PC-9 (cell line): Measurements from ENCODE around the gene PRR27. TPM values are rescaled to one million over a fixed set of nuclear protein-coding genes. Genes with fewer than 3 reads are reported as not detected.

Experiments used
- BruUV-seq: library from RNA; stranded (reverse); fragments of 400-500 nt; replicated peaks from 2 replicates; lab custom pipeline; 2021; lab: Mats Ljungman, UMichigan
- CTCF ChIA-PET: fragments of 300-600 bp; sonication (Branson Sonifier 250); formaldehyde crosslinking; loops from one replicate; lab custom pipeline; 2022; ENCODE audit warnings: antibody characterized with exemption; lab: Charles Lee
- POLR2A ChIA-PET: fragments of 300-600 bp; sonication (Branson Sonifier 250); formaldehyde crosslinking; loops from one replicate; lab custom pipeline; 2022; ENCODE audit warnings: antibody characterized with exemption; ENCODE audit not compliant: unreplicated experiment; lab: Charles Lee
- DNase-seq, 2 experiments: peaks; one replicate each; pipeline versions ENCODE4 v3.0.0 to v3.0.0-alpha.2; 2015 to 2022; ENCODE audit warnings: mixed read lengths in 1 of 2
- H2AFZ ChIP-seq: fragments of 200-600 bp; sonication (generic); 2 replicates; pipeline ENCODE4 v1.8.1; 2017; ENCODE audit warnings: antibody characterized with exemption
- H3F3A ChIP-seq: fragments of 200-600 bp; sonication (generic); 2 replicates; pipeline ENCODE4 v1.8.1; 2017; ENCODE audit warnings: antibody characterized with exemption, mild to moderate bottlenecking, low read depth; ENCODE audit not compliant: insufficient read depth
- H3K27ac ChIP-seq: fragments of 200-600 bp; sonication (generic); 2 replicates; pipeline ENCODE4 v1.6.1; 2016; ENCODE audit warnings: mixed run types
- H3K27me3 ChIP-seq: fragments of 200-600 bp; sonication (generic); 2 replicates; pipeline ENCODE4 v1.6.1; 2016; ENCODE audit warnings: low read depth, mixed run types; ENCODE audit not compliant: insufficient read depth
- H3K36me3 ChIP-seq: fragments of 200-600 bp; sonication (generic); 2 replicates; pipeline ENCODE4 v1.6.1; 2016; ENCODE audit warnings: low read depth, mixed run types
- H3K4me1 ChIP-seq: fragments of 200-600 bp; sonication (generic); replicated peaks from 2 replicates; pipeline ENCODE4 v1.6.1; 2016; ENCODE audit warnings: mixed run types; ENCODE audit not compliant: insufficient read depth
- H3K4me2 ChIP-seq: fragments of 200-600 bp; sonication (generic); 2 replicates; pipeline ENCODE4 v1.6.1; 2017; ENCODE audit warnings: mixed run types
- H3K4me3 ChIP-seq: fragments of 200-600 bp; sonication (generic); 2 replicates; pipeline ENCODE4 v1.6.1; 2016; ENCODE audit warnings: mixed run types
- H3K79me2 ChIP-seq: fragments of 200-600 bp; sonication (generic); 2 replicates; pipeline ENCODE4 v1.6.1; 2017; ENCODE audit warnings: low read depth, mixed run types
- H3K9me2 ChIP-seq: fragments of 200-600 bp; sonication (generic); 2 replicates; pipeline ENCODE4 v1.8.1; 2017; ENCODE audit warnings: mild to moderate bottlenecking; ENCODE audit not compliant: insufficient read depth
- H3K9me3 ChIP-seq: fragments of 200-600 bp; sonication (generic); 2 replicates; pipeline ENCODE4 v1.8.1; 2016; ENCODE audit warnings: low read depth; ENCODE audit not compliant: insufficient read depth
- H4K20me1 ChIP-seq: fragments of 200-600 bp; sonication (generic); 2 replicates; pipeline ENCODE4 v1.8.1; 2017; ENCODE audit not compliant: insufficient read depth
- CTCF ChIP-seq: fragments of 200-600 bp; sonication (generic); conservative IDR thresholded peaks from 2 replicates; pipeline ENCODE4 v1.6.1; 2017; ENCODE audit warnings: mixed run types, antibody characterized with exemption, mild to moderate bottlenecking, moderate library complexity
- EZH2 ChIP-seq: fragments of 200-600 bp; sonication (generic); IDR thresholded peaks from 2 replicates; pipeline ENCODE4 v1.8.0; 2017; ENCODE audit warnings: antibody characterized with exemption, low read depth
- intact Hi-C: fragments of 100-400 bp; cut with micrococcal nuclease; formaldehyde crosslinking; loops from one replicate; pipeline ENCODE4 v1.10.0; 2022; ENCODE audit not compliant: unreplicated experiment
- total RNA-seq: library from RNA; stranded (reverse); gene quantifications from 2 replicates; pipeline ENCODE4 v1.2.3, GENCODE V29; 2021

PRR27 gene
- total RNA-seq, 1 experiment from 2014 or later = not detected

- no peaks in the 10 kb centered on the region for H3K27me3 ChIP-seq
- DNase-seq = peak in 1 of 2 experiments; percentile 7
- TF ChIP-seq CTCF (peak; percentile 69), EZH2 (no peak)
- H3K4me2 ChIP-seq = no peak overlapping the region
- H3K4me3 ChIP-seq = no peak overlapping the region
- ChIA-PET CTCF (interaction anchor here (0.7 to 1.3 kb wide), 3 partner anchors 87 to 376 kb away, joined by 3 to 5 read pairs (median 5); no protein-coding TSS in a partner anchor), POLR2A (no interaction called here)
- no peak overlapping the region for H2AFZ ChIP-seq
- H3K9me2 ChIP-seq = no peaks in the 10 kb centered on the region
- H4K20me1 ChIP-seq = no peaks in the 10 kb centered on the region
- no peak overlapping the region for H3K27ac ChIP-seq
- BruUV-seq = no TSS peak
- H3K36me3 ChIP-seq = no peaks in the 10 kb centered on the region
- no peaks in the 10 kb centered on the region for H3F3A ChIP-seq
- intact Hi-C loops = loop anchor here (1.0 to 10.0 kb wide), 4 partner anchors 86 to 866 kb away; no protein-coding TSS in a partner anchor
- H3K9me3 ChIP-seq = no peaks in the 10 kb centered on the region
- no peaks in the 10 kb centered on the region for H3K4me1 ChIP-seq
- no peaks in the 10 kb centered on the region for H3K79me2 ChIP-seq
Measured at GRCh38 chr4:70183168-70183939, 29.3 kb downstream of the PRR27 start.

- Histone ChIP-seq H3K4me3 (no peak overlapping the region), H3K27me3 (no peaks in the 10 kb centered on the region), H3K79me2 (no peaks in the 10 kb centered on the region), H2AFZ (no peak overlapping the region), H3K4me2 (no peak overlapping the region), H3F3A (no peaks in the 10 kb centered on the region), H3K9me3 (no peaks in the 10 kb centered on the region), H3K9me2 (no peaks in the 10 kb centered on the region), H4K20me1 (no peaks in the 10 kb centered on the region), H3K27ac (no peak overlapping the region), H3K36me3 (no peaks in the 10 kb centered on the region), H3K4me1 (no peaks in the 10 kb centered on the region)
- no peak for DNase-seq
- CTCF ChIA-PET = interaction anchor here (1.2 to 1.3 kb wide), 2 partner anchors 287 to 375 kb away, joined by 3 to 5 read pairs; no protein-coding TSS in a partner anchor
- POLR2A ChIA-PET = no interaction called here
- intact Hi-C loops = loop anchor here (1.0 to 10.0 kb wide), 4 partner anchors 85 to 867 kb away; no protein-coding TSS in a partner anchor
- BruUV-seq = no TSS peak
- TF ChIP-seq EZH2 = no peak
- peak; percentile 48 for TF ChIP-seq CTCF
Measured at GRCh38 chr4:70183940-70184246, 29.9 kb downstream of the PRR27 start.

GRCh38 chr4:70187216-70187615, 33.2 kb downstream of the PRR27 start:
- intact Hi-C loops = loop anchor here (10.0 kb wide), 1 partner anchor 502 kb away; no protein-coding TSS in a partner anchor
- no peaks in the 10 kb centered on the region for H4K20me1 ChIP-seq
- TF ChIP-seq CTCF = no peak
- TF ChIP-seq EZH2 = no peak
- no peaks in the 10 kb centered on the region for H3K9me2 ChIP-seq
- H3K36me3 ChIP-seq = no peaks in the 10 kb centered on the region
- no peaks in the 10 kb centered on the region for H3K27me3 ChIP-seq
- POLR2A ChIA-PET = no interaction called here
- CTCF ChIA-PET = no interaction called here
- no peaks in the 10 kb centered on the region for H3F3A ChIP-seq
- no peaks in the 10 kb centered on the region for H3K79me2 ChIP-seq
- no peak overlapping the region for H3K27ac ChIP-seq
- no peak for DNase-seq
- no peak overlapping the region for H3K4me2 ChIP-seq
- no peaks in the 10 kb centered on the region for H3K9me3 ChIP-seq
- no peak overlapping the region for H2AFZ ChIP-seq
- no peak overlapping the region for H3K4me3 ChIP-seq
- H3K4me1 ChIP-seq = no peaks in the 10 kb centered on the region
- BruUV-seq = no TSS peak
